GM19463 (cell line): ENCODE results near the gene PDK2.

Experiments
- ATAC-seq: cut with Tn5 transposase; IDR thresholded peaks from one replicate; pipeline ENCODE4 v1.9.1; 2021; ENCODE audit warnings: mild to moderate bottlenecking, moderate library complexity; ENCODE audit not compliant: unreplicated experiment

PDK2 gene

DNA sequence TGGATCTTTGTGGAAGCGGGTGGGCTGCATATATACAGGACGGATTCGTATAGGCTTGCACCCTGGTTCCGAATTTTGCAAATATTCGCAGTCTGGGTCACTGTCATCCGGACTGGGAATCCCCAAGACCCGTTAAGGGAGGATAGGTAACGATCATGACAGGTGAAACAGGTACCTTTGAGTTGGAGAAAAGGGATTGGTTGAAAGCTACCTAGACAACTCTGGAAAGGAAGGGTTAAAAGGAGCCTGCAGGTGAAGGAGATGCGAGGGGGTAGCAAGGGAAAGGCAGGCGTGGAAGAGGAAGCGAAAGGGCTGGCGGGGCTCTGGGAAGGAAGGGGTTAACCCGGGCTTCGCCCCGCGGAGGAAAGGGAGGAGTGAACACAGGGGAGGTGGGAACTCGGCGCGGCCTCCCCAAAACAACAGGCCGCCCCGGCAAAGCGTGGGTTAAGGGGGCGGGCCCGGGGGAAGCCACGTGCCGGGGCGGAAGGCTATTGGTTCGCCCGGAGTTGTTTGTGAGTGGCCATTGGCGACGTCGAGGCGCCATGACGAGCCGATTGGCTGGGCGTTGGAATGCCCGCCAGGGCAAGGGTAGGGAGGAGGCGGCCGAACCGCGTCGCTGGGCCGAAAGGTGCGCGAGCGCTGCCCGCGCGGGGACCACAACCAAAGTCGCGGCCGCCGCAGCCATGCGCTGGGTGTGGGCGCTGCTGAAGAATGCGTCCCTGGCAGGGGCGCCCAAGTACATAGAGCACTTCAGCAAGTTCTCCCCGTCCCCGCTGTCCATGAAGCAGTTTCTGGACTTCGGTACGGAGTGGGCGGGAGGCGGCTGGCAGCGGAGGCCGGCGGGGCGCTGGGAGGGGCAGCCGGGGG, at the start of gene PDK2:
TSS of gene PDK2 (plus strand) at position 599 of the 867 bp plus-strand sequence. CDS start at position 684, 85 bp downstream.
- peak; percentile 81 for ATAC-seq

DNA sequence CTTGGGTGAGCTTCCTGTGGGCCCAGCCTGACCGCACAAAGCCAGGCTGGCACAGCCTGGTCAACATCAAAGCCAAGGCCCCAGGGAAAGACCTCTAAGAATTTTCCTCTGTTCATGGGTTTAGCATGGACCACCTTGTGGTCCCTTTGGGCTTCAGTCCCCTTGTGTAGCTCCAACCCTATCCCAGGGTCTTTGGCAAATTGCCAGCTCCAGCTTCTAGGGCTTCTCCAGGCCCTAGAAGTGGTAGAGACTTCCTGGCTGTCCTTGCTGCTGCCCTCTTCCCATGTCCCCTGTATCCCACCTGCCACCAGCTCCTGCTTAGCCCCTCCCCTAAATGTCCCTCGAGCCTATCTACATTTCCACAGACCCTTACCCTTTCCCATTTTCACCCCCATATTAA, 49.0 kb upstream of the PDK2 start:
- ATAC-seq = no peak

DNA sequence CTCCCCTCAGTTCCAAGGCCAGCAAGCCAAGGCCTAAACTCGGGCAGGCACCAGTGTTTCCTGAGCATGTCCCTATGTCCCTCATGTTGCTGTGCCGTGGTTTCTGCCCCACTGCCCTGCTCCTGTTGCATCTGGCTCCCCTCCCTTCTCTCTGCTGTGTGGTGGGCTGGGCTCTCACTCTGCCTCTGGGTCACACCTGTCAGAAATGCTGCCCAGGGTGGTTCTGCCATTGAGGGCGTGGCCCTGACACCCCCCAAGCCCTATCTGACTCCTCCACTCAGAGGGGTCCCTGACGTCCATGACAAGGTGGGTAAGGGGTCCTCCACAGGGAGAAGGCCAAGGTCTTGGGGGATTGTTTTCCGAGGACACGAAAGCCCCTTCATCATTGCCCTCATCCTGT, 48.5 kb upstream of the PDK2 start:
- no peak for ATAC-seq

DNA sequence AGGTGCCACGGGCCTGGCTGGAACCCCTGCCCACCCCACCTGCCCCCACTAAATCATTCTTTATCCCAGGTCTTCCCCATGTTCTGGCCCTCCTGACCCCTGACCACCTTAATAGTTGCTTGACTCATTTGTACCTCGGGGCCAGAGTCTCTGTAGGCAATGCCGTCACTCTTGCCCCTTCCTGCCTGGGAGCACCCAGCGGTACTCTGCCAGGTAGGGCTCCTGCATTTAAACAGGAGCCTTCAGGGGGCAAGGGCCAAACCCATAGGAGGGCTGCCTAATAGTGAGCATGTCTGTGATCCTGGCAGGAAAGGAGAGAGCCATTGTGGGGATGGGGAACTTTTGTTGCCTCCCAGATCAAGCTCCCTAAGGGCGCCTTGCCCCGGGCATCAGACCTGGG, 48.1 kb upstream of the PDK2 start:
- ATAC-seq = no peak

DNA sequence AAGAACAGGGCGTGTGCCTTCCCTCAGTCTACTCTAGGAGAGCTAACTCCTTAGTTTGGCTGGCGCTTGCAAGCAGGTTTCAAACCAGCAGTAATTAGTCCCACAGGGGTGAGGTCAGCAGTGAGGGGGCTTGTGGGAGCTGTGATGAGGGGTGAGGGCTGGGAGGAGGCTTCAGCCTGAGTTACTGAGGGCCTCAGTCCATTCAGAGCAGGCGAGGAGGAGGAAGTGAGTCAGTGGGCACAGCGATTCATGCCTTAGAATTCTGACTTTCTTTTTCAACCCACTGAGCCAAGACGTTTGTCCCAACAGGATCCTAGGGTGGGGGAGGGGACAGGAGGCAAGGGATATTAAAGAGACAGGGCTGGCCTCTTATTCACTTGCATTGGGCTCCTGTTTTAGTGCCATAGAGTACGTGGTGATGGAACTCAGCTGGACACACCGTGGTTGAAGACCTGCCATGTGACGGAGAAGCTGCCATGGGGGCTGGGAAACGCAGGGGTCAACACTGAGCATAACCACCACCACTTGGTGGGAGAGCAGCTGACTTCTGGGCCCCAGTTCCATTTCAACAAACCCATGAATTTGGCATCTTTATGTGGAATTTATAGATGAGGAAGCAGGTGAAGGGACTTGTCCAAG, 47.5 kb upstream of the PDK2 start:
- ATAC-seq = no peak

DNA sequence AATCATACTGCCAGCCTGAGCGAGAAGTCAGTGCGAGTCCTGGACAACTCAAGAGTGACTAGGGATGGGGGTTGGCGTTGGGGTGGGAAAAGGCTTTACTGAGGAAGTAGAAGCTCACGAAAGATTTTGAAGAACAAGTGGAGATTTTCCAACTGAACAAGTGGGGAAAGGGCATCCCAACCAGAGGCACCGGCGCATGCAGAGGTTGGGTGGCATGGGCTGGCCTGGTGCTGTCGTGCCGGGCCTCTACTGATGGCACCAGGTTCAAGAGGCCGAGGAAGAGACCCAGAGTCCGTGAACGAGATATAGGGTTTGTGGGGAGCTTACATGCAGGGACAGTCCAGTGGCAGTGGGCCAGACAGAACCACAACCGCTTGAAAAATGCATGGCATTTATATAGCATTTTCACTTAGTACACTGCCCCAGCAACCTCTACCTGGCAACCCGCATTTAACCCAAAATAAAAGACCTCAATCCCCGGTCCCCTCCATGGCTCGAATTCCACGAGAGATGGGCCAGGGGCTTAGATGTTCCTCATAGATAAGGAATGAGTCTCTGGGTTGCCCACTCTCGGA, 46.9 kb upstream of the PDK2 start:
- ATAC-seq = no peak

DNA sequence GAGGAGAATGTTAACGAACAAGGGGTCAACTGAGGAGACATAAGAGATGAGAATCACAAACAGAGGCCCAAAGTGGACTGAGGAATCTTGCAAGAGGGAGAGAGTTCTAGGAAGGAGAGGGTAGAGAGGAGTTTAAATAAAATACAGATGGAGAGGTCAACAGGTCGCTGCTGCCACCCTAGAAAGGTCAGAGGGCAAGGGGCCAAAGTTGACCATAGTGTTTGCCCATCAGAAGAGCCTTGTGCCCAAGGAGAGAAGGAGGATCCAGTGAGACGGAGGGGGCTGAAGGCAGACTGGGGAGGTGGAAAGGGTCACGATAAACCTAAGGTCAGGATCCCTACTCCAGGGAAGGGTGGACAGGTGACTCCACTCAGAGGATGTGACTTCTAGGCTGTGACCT, 46.2 kb upstream of the PDK2 start:
- no peak for ATAC-seq

DNA sequence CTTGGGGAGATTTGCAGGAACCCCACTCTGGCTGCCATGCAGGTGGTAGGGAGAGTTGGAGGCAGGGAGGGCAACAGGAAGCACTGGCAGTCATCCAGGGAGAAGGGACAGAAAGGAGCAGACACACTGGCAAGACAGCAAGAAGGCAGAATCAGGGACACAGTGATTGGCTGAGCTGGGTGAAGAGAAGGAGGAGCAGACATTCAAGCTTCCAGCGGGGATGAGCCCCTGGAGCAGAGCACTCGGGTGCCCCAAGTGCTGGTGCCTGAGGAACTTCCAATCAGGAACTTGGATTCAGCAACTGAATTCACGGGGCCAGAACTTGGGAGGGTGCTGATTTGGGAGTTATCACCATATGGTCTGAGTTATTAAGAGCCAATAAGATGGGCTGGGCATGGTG, 45.5 kb upstream of the PDK2 start:
- no peak for ATAC-seq

DNA sequence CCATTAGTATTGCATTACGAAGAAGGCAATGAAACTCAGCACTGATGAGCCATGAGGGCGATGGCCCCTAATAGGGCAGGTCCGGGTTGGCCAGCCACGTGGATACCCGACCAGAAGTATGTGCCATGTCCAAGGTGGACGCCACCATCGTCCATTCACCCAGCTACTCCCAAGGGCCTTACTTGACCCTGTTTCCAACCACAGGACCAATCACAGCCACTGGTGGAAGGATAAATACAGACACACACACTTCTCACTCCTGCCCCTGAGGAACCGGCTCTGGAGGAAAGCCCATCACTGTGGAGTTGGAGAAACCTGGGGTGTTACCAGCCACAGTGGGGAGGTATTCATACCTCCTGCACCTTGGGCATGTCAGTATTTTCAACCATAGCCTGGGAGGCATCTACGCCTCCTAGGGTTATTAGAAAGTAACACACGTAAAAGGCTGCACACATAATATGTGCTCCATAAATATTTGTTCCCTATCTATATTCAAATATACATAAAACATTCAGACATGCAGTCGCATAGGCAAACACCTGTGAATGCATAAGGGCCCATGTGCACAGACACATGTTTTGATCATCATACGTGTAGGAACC, 44.6 kb upstream of the PDK2 start:
- no peak for ATAC-seq

DNA sequence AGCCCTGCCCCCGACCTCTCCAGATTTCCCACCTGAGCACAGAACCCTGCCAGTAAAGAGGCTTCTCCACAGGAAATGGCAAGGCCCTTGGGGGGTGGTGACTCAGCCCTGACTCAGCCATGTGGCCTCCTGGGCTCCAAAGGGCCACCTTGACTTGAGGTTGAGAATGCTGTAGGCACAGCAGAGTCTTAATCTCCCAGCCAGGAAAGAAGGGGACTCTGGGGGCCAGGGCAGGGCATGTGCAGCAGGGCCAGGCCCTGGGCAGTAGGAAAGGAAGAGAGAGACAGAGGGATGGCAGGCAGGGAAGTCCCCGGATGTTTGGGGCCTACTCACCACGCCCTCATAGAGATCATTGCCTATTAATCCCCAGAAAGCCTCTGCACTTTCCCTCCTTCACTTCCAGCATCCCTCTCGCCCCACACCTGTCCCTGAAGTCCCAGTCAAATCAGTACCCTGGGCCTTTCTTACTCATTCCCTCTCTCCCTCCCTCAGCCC, 44.0 kb upstream of the PDK2 start:
- ATAC-seq = no peak

DNA sequence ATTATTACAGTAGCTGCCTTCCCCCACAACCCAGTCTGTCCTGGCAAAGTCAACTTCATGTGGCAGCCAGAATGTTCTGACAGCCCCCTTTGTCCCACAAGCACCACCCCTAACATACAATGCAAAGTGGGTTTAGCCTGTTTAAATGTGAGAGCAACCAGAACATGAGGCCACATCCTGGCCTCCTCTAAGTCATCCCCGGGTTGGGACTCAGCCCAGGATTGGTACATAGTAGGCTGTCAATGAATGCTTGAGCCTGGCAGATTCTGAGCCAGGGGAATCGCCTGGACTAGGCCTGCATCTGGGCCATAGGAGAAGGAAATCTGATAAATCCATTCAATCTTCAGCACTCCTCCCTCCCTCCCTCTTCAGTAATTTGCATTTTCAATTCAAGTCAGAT, 43.5 kb upstream of the PDK2 start:
- ATAC-seq = no peak

DNA sequence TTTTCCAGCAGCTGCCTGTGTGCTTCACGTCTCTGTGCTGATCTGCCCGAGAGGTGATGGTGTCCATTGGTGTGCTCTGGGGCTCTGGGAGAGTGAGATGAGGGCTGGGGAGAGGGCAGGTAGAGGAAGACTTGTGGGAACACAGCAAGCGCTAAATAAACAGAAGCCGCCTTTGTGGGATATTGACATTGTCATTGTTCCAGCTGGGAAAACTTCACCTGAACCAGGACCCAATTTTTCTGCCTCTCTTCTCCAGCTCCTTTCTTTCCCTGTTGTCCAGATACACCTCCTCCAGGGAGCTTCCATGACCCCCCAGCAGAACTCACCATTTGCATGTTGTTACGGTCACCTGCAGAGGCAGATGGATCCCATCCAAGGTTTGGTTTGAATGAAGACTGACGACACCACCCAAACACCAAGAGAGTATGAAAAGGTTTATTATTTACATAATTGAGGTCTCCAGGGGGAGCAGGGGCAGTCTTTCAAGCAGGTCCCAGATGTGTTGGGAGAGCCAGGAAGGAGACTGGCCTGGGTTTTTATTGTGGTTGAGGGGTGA, 42.8 kb upstream of the PDK2 start:
- ATAC-seq = no peak

DNA sequence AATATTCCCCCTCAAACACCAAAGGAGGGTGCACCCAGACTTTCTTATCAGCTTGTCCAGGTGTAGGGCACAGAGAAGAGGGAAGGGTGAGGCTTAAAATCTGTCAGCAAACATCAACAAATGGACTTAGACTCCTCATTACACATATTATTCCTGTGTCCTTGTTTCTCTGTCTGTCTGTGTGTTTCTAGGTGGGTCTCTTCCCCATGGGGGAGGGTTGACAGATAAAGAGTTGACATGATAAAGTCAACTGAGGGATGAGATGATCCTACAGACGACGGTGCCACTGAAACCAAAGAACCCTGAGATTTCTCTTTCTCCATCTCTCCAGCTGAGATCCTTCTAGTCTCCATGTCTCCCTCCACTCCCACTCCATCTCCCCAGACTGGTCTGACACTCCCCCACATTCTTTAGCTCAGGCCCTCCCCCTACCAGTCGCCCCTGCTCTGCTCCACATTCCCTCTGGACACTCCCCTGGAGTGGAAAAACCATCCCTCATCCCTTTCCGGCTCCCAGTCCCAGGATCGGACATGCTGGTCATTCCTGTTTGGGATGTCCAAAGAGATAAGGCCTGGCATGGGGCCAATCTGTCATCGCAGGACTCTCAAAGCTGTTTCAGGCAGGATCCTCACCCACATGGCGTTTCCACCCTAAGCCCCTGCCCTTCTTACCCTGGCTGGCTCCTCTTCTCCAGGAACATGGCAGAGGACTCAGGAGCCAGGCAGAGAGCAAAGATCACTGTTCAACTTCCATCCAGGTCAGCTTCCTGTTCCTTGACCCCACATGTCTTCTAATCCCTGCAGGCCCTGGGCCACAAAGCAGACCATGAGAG, 42.1 kb upstream of the PDK2 start:
- ATAC-seq = no peak

DNA sequence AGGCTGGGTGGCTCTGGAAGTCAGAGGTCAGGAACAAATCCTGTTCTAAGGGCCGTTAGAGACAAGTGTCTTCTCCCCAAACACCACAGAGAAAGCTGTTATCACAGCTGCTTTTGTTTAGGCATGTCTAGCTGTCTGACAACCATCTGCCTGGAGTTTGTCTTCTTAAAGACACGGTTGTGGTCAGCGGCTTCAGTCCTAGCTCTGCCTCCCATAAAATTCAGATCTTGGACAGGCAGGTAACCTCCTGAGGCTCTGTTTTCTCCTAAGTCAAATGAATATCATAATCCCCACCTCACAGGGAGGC, 41.5 kb upstream of the PDK2 start:
- no peak for ATAC-seq

DNA sequence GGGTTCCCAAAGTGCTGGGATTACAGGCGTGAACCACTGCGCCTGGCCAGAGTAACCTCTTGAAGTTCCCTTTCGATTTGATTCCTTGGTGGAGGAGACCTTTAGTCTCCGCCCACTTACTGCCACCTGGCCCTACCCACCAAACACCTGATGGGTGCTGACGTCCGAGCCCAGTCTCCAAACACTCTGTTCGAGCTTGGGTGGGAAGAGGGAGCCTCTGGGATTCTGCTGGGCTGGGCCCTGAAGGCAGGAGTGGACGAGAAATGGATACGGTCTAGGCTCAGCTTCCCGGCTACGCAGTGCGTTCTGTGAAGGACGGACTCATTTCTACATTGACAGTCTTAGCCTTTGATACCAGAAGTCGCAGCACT, 40.1 kb upstream of the PDK2 start:
- no peak for ATAC-seq

DNA sequence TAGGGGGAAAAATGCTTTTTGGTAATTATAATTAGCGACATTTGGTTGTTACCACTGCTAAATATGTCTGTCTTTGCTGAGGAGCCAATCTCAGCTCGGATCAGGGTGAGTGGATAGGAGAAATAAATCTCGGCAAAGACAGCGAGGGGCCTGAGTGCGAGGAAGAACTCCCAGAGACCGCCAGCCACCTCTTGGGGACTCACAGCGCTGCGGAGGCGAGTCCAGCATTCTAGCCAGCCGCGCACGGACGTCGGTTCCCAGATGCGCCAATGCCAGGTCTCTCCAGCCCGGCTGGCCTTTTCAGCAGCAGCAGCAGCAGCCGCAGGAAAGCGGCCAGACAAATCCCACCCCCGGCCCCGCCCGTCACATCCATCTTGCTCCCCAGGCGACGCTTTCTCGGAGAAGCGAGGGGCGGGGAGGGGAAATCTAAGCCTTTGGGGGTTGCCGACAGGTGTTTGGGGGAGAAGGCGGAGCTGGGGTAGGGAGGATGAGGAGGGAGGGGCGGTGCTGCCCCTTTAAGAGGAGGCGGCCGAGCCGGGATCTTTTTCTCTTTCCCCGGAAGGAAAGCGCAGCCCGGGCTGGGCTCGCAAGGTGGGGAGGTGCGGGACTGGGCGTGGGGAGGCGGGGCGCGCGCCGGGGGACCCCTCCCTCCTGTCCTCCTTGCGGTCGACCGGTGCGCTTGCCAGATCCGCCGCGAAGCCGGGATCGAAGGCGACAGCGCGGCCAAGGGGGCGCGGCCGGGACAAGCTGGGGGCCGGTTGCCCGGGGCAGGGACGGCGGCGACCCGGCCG, 39.5 kb upstream of the PDK2 start, which contains the start of gene ITGA3:
TSS of gene ITGA3 (plus strand) at position 685 of the 791 bp plus-strand sequence. CDS start 330 bp downstream, outside the sequence.
- peak; percentile 47 for ATAC-seq

DNA sequence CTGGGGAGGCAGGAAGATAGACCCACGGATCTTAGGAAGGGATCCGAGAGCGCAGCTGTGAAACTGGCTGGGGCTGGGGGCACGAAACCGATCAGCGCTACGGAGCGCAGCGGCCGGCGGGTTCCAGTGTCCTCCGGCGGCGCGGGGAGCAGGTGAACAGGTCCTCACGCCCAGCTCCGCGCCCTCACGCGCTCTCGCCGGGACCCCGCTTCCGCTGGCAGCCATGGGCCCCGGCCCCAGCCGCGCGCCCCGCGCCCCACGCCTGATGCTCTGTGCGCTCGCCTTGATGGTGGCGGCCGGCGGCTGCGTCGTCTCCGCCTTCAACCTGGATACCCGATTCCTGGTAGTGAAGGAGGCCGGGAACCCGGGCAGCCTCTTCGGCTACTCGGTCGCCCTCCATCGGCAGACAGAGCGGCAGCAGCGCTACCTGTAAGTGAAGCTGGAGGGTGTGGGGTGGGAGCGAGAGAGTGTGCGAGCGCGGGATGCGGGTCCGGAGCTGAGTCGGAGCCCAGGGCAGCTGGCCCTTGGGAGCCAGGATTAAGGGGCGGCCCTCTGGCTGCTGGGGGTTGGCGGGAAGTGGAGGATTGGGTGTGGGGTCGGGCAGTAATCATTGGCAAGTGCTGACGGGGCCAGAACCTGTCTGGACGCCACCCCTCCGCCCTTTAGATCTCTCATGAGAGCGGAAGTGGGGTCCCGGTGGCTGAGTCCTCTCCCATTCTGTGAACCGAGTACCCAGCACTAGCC, 38.8 kb upstream of the PDK2 start:
- peak; percentile 68 for ATAC-seq

DNA sequence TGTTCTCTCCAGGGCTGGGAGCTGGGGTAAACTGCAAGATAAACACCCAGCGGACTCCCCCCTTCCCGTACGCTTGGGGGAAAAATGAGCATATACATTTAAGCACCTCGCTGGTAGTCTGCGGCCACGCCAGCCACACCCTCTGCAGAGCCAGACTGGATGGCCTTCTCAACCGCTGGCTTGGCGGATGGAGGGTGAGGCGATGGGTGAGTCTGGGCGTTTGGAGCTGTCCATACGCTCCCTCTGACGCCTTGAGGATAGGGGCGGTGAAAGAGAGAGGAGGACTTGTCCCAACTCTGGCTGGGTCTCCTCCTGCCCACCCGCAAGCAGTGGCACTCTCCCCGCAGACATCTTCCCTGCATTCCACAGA, 38.2 kb upstream of the PDK2 start:
- no peak for ATAC-seq

DNA sequence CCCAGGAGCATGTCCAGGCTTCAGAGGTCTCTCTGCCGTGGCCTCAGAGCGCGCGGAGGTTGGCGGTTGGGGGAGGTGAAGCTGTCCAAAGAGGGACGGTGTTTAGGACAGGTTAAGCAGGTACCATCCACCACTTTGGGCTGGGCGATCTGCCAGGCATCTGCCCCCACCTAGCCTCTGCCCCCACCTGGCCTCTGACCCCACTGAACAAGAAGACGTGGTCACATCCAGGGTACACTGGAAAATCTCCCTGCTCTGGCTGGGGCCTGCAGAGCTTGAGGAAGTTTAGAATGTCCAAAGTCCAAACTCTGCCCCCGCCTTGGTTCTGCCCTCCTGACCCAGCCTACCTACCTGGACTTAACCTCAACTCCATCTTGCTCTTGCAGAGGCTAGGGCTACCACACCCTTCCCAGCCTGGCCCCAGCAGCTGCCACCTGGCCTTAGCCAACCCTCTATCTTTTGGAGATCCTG, 37.6 kb upstream of the PDK2 start:
- ATAC-seq = no peak
